CD4-positive, alpha-beta memory T cell (primary cell): ENCODE data around the gene MAPKAP1. TPM values are rescaled to one million over a fixed set of nuclear protein-coding genes. Genes with fewer than 3 reads are reported as not detected.

Experiments
- CTCF ChIA-PET: fragments of 350-600 bp; sonication (Branson Sonifier 250); formaldehyde crosslinking; loops from one replicate; lab custom pipeline; 2021; ENCODE audit warnings: inconsistent platforms; ENCODE audit not compliant: partially characterized antibody; lab: Charles Lee
- POLR2A ChIA-PET: fragments of 350-600 bp; sonication (Branson Sonifier 250); formaldehyde crosslinking; loops from one replicate; lab custom pipeline; 2021; ENCODE audit not compliant: partially characterized antibody; lab: Charles Lee
- DNase-seq, 5 donors: peaks; one replicate each; pipeline versions ENCODE4 v3.0.0 to v3.0.0-alpha.2; 2020 to 2022; ENCODE audit warnings: mixed read lengths in 1 of 5
- H3K27ac ChIP-seq: one replicate; pipeline ENCODE4 v1.7.0; 2013; ENCODE audit warnings: low read depth, low read length
- H3K27me3 ChIP-seq: 2 replicates; pipeline ENCODE4 v1.7.0; 2013; ENCODE audit warnings: mild to moderate bottlenecking, low read length, moderate library complexity; ENCODE audit not compliant: insufficient read depth
- H3K36me3 ChIP-seq: 2 replicates; pipeline ENCODE4 v1.7.0; 2013; ENCODE audit warnings: mild to moderate bottlenecking, low read length, moderate library complexity; ENCODE audit not compliant: insufficient read depth
- H3K4me1 ChIP-seq: 2 replicates; pipeline ENCODE4 v1.7.0; 2013; ENCODE audit warnings: mild to moderate bottlenecking, low read length, moderate library complexity; ENCODE audit not compliant: insufficient read depth
- H3K4me3 ChIP-seq, 2 donors: one replicate each; pipeline ENCODE4 v1.7.0; 2013; ENCODE audit warnings: low read length in 2 of 2, mild to moderate bottlenecking in 1 of 2
- H3K9me3 ChIP-seq, 2 donors: one replicate each; pipeline ENCODE4 v1.7.0; 2013; ENCODE audit warnings: low read length in 2 of 2, control low read depth in 1 of 2; ENCODE audit not compliant: control insufficient read depth in 1 of 2
- H3K27ac Mint-ChIP-seq, 7 donors: one replicate each; pipeline ENCODE4 v1.8.0; 2020 to 2021; ENCODE audit warnings: mixed read lengths in 7 of 7, mild to moderate bottlenecking in 6 of 7, inconsistent platforms in 3 of 7, moderate library complexity in 3 of 7
- H3K27me3 Mint-ChIP-seq, 2 donors: one replicate each; pipeline ENCODE4 v1.8.0; 2020 to 2021; ENCODE audit warnings: mixed read lengths in 2 of 2
- H3K36me3 Mint-ChIP-seq, 2 donors: one replicate each; pipeline ENCODE4 v1.8.0; 2020 to 2021; ENCODE audit warnings: mixed read lengths in 2 of 2, inconsistent platforms in 1 of 2, mild to moderate bottlenecking in 1 of 2
- H3K4me1 Mint-ChIP-seq, 4 donors: one replicate each; pipeline ENCODE4 v1.8.0; 2020 to 2021; ENCODE audit warnings: mixed read lengths in 4 of 4, mild to moderate bottlenecking in 1 of 4
- H3K4me3 Mint-ChIP-seq, 8 donors: one replicate each; pipeline ENCODE4 v1.8.0; 2020 to 2021; ENCODE audit warnings: mixed read lengths in 8 of 8, mild to moderate bottlenecking in 7 of 8, moderate library complexity in 6 of 8, inconsistent platforms in 3 of 8
- H3K9me3 Mint-ChIP-seq, 8 donors: one replicate each; pipeline ENCODE4 v1.8.0; 2020 to 2021; ENCODE audit warnings: mixed read lengths in 8 of 8, mild to moderate bottlenecking in 5 of 8, inconsistent platforms in 3 of 8, moderate library complexity in 1 of 8
- intact Hi-C: fragments of 100-400 bp; cut with micrococcal nuclease; formaldehyde crosslinking; loops from one replicate; pipeline ENCODE4 v1.15.1; 2023
- polyA plus RNA-seq, 2 donors: library from polyadenylated mRNA; unstranded; fragments of 300-500 nt; fragmentation: Illumina TruSeq; gene quantifications; one replicate each; pipeline ENCODE4 v1.2.3, GENCODE V29; 2021
- total RNA-seq, 2 experiments: library from RNA; stranded (reverse); gene quantifications; one replicate each; pipeline ENCODE4 v1.2.3, GENCODE V29; 2021

The MAPKAP1 gene
- total and polyA plus RNA-seq, 4 experiments from 2014 or later: 51.6 to 59.1 (median 55.8) TPM

- no peaks in the 10 kb centered on the region for H3K9me3 ChIP-seq
- no peaks in the 10 kb centered on the region for H3K4me1 ChIP-seq
- POLR2A ChIA-PET: no interaction called here
- no peaks in the 10 kb centered on the region for H3K36me3 Mint-ChIP-seq
- no peak for DNase-seq
- no peak overlapping the region for H3K27ac ChIP-seq
- intact Hi-C loops: no loop called here
- no peaks in the 10 kb centered on the region for H3K4me1 Mint-ChIP-seq
- no peaks in the 10 kb centered on the region for H3K27me3 ChIP-seq
- H3K4me3 Mint-ChIP-seq: no peak overlapping the region
- H3K36me3 ChIP-seq: no peaks in the 10 kb centered on the region
- peaks cover 0 to 4% (median 0%) of the 10 kb centered on the region in 8 donors for H3K9me3 Mint-ChIP-seq
- no peak overlapping the region for H3K4me3 ChIP-seq
- peaks cover 2 to 6% of the 10 kb centered on the region in 2 donors for H3K27me3 Mint-ChIP-seq
- no peak overlapping the region for H3K27ac Mint-ChIP-seq
- CTCF ChIA-PET: no interaction called here
These were observed 32.4 kb upstream of the MAPKAP1 start for GRCh38 chr9:125739436-125739835.

- Histone ChIP-seq H3K4me3 (no peak overlapping the region), H3K27ac (no peak overlapping the region), H3K36me3 (no peaks in the 10 kb centered on the region), H3K27me3 (no peaks in the 10 kb centered on the region), H3K4me1 (no peaks in the 10 kb centered on the region), H3K9me3 (no peaks in the 10 kb centered on the region)
- Mint-ChIP-seq H3K27ac (no peak overlapping the region), H3K9me3 (peaks cover 0 to 2% (median 0%) of the 10 kb centered on the region in 8 donors), H3K4me3 (no peak overlapping the region), H3K36me3 (no peaks in the 10 kb centered on the region), H3K27me3 (peaks cover 2 to 6% of the 10 kb centered on the region in 2 donors), H3K4me1 (peaks cover 0 to 1% (median 0%) of the 10 kb centered on the region in 4 donors)
- POLR2A ChIA-PET: no interaction called here
- intact Hi-C loops: no loop called here
- CTCF ChIA-PET: no interaction called here
- DNase-seq: no peak
These were observed 25.6 kb upstream of the MAPKAP1 start for GRCh38 chr9:125732562-125732961.

GRCh38 chr9:125730168-125730567 lies 23.2 kb upstream of the MAPKAP1 start:
- Mint-ChIP-seq H3K4me1 (peaks cover 0 to 1% (median 0%) of the 10 kb centered on the region in 4 donors), H3K36me3 (no peaks in the 10 kb centered on the region), H3K27ac (no peak overlapping the region), H3K27me3 (peaks cover 1 to 3% of the 10 kb centered on the region in 2 donors), H3K9me3 (peaks cover 0 to 2% (median 0%) of the 10 kb centered on the region in 8 donors), H3K4me3 (no peak overlapping the region)
- H3K4me1 ChIP-seq: no peaks in the 10 kb centered on the region
- no peaks in the 10 kb centered on the region for H3K9me3 ChIP-seq
- H3K4me3 ChIP-seq: no peak overlapping the region
- ChIA-PET CTCF (no interaction called here), POLR2A (no interaction called here)
- no peak for DNase-seq
- no peaks in the 10 kb centered on the region for H3K27me3 ChIP-seq
- no peaks in the 10 kb centered on the region for H3K36me3 ChIP-seq
- no peak overlapping the region for H3K27ac ChIP-seq
- intact Hi-C loops: no loop called here

DNA sequence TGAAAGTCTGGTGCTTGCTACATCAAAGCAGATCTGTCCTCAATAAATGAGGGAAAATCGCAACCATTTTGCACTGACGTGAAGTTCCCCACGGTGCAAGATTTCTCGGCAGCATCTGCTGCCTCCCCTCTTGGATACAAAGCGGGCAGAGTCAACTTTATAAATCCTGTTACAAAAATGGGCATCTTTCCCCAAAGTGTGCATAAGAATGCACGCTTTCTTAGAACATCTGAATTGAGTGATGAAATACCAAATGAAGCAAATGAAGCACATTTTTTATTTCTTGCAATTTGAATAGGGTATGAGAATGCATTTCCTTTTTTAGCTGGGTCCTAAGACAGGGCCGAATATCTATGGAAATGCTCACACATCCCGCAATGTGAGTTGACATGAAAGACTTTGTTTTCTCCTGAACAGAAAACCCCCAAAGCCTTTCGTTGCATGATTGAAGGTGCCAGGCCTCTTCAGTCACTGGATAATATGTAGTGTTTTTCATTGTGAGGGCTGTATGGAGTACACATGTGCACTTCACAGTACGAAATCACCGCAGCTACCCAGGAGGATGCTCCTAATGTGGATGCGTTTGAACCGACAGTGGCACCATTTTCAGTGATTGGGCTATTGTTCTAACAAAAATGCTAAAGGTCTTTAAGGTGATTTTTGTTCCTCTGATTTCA lies 19.6 kb upstream of the MAPKAP1 start:
- CTCF ChIA-PET: no interaction called here
- Mint-ChIP-seq H3K27me3 (peaks cover 1 to 4% of the 10 kb centered on the region in 2 donors), H3K36me3 (no peaks in the 10 kb centered on the region)

GRCh38 chr9:125707472-125707804 lies 430 bp upstream of the MAPKAP1 start:
- ChIA-PET CTCF (interaction anchor here (0.9 to 2.4 kb wide), 4 partner anchors 9 to 936 kb away, joined by 3 to 8 read pairs (median 4); partner anchors contain the start of gene NR6A1), POLR2A (interaction anchor here (0.8 to 1.8 kb wide), 6 partner anchors 38 to 186 kb away, joined by 3 to 22 read pairs (median 4); partner anchors contain the start of gene PBX3)
- H3K4me3 Mint-ChIP-seq: peak overlapping the region; percentile 82 to 91 (median 88)
- Histone ChIP-seq H3K4me1 (peaks cover 24% of the 10 kb centered on the region), H3K4me3 (peak overlapping the region; percentile 18 to 56), H3K27ac (peak overlapping the region; percentile 65), H3K27me3 (no peaks in the 10 kb centered on the region), H3K36me3 (no peaks in the 10 kb centered on the region), H3K9me3 (no peaks in the 10 kb centered on the region)
- peaks cover 5% of the 10 kb centered on the region in 2 donors for H3K36me3 Mint-ChIP-seq
- peaks cover 26 to 43% (median 36%) of the 10 kb centered on the region in 4 donors for H3K4me1 Mint-ChIP-seq
- DNase-seq: no peak
- intact Hi-C loops: loop anchor here (1.0 kb wide), 2 partner anchors 39 to 123 kb away; no protein-coding TSS in a partner anchor
- H3K9me3 Mint-ChIP-seq: no peaks in the 10 kb centered on the region
- H3K27ac Mint-ChIP-seq: peak overlapping the region; percentile 68 to 90 (median 88)
- peaks cover 0 to 2% of the 10 kb centered on the region in 2 donors for H3K27me3 Mint-ChIP-seq

More for the DNA sequence above, 19.6 kb upstream of the MAPKAP1 start:
- POLR2A ChIA-PET: no interaction called here
- H3K27ac Mint-ChIP-seq: no peak overlapping the region
- H3K27ac ChIP-seq: no peak overlapping the region
- intact Hi-C loops: no loop called here
- H3K4me3 Mint-ChIP-seq: no peak overlapping the region
- no peaks in the 10 kb centered on the region for H3K9me3 ChIP-seq
- no peaks in the 10 kb centered on the region for H3K4me1 ChIP-seq
- H3K36me3 ChIP-seq: no peaks in the 10 kb centered on the region
- no peak for DNase-seq
- H3K9me3 Mint-ChIP-seq: peaks cover 0 to 2% (median 0%) of the 10 kb centered on the region in 8 donors
- H3K4me1 Mint-ChIP-seq: no peaks in the 10 kb centered on the region
- no peaks in the 10 kb centered on the region for H3K27me3 ChIP-seq
- no peak overlapping the region for H3K4me3 ChIP-seq

- Mint-ChIP-seq H3K9me3 (no peaks in the 10 kb centered on the region), H3K27me3 (peaks cover 0 to 2% of the 10 kb centered on the region in 2 donors), H3K4me1 (peaks cover 31 to 51% (median 42%) of the 10 kb centered on the region in 4 donors), H3K27ac (peak overlapping the region in 5 of 7 donors; percentile 3 to 84 (median 67)), H3K4me3 (peak overlapping the region; percentile 77 to 91 (median 90)), H3K36me3 (peaks cover 5% of the 10 kb centered on the region in 2 donors)
- H3K9me3 ChIP-seq: no peaks in the 10 kb centered on the region
- intact Hi-C loops: no loop called here
- POLR2A ChIA-PET: interaction anchor here (1.0 to 1.8 kb wide), 4 partner anchors 9 to 123 kb away, joined by 3 to 13 read pairs (median 3); no protein-coding TSS in a partner anchor
- CTCF ChIA-PET: interaction anchor here (1.2 to 2.4 kb wide), 2 partner anchors 9 to 39 kb away, joined by 3 to 8 read pairs; no protein-coding TSS in a partner anchor
- peak overlapping the region in 1 of 2 donors; percentile 18 for H3K4me3 ChIP-seq
- DNase-seq: no peak
- H3K36me3 ChIP-seq: no peaks in the 10 kb centered on the region
- H3K27me3 ChIP-seq: no peaks in the 10 kb centered on the region
- peaks cover 30% of the 10 kb centered on the region for H3K4me1 ChIP-seq
- H3K27ac ChIP-seq: no peak overlapping the region
These were observed 1.1 kb downstream of the MAPKAP1 start for GRCh38 chr9:125705893-125706292.

- Mint-ChIP-seq H3K9me3 (no peaks in the 10 kb centered on the region), H3K36me3 (peaks cover 0 to 5% of the 10 kb centered on the region in 2 donors), H3K4me3 (no peak overlapping the region), H3K4me1 (peaks cover 35 to 69% (median 49%) of the 10 kb centered on the region in 4 donors), H3K27me3 (no peaks in the 10 kb centered on the region), H3K27ac (peak overlapping the region in 2 of 7 donors; percentile 32 to 56)
- no peaks in the 10 kb centered on the region for H3K36me3 ChIP-seq
- no peak for DNase-seq
- no peaks in the 10 kb centered on the region for H3K9me3 ChIP-seq
- H3K4me1 ChIP-seq: peaks cover 33% of the 10 kb centered on the region
- CTCF ChIA-PET: interaction anchor here (1.0 kb wide), 1 partner anchor 12 kb away, joined by 4 read pairs; no protein-coding TSS in a partner anchor
- POLR2A ChIA-PET: no interaction called here
- no peak overlapping the region for H3K4me3 ChIP-seq
- H3K27ac ChIP-seq: no peak overlapping the region
- intact Hi-C loops: no loop called here
- no peaks in the 10 kb centered on the region for H3K27me3 ChIP-seq
These were observed 3.3 kb downstream of the MAPKAP1 start for GRCh38 chr9:125703662-125704061.
